GM18520 (cell line): ENCODE data around the gene COP1.
"Not testable (repeated sequence)": the region's sequence is repeated elsewhere in the genome, so short reads cannot be mapped to it uniquely, and the experiment has no call there.

ENCODE experiments used
- ATAC-seq: cut with Tn5 transposase; IDR thresholded peaks from one replicate; pipeline ENCODE4 v1.9.1; 2021; ENCODE audit not compliant: unreplicated experiment

Gene COP1

GRCh38 chr1:176206961-176207902, at the start of gene COP1:
TSS of gene COP1 (minus strand) at chr1:176207286. CDS start at chr1:176206978, 308 bp downstream.
- ATAC-seq = peak; percentile 80

- ATAC-seq = no peak
Measured at GRCh38 chr1:176252191-176252590, 45.1 kb upstream of the COP1 start.

GRCh38 chr1:176244851-176245250, 37.8 kb upstream of the COP1 start:
- ATAC-seq = no peak

GRCh38 chr1:176243746-176244145, 36.7 kb upstream of the COP1 start:
- no peak for ATAC-seq

- no peak for ATAC-seq
Measured at GRCh38 chr1:176241385-176242015, 34.4 kb upstream of the COP1 start.

GRCh38 chr1:176233657-176234056, 26.6 kb upstream of the COP1 start:
- ATAC-seq = not testable (repeated sequence)

GRCh38 chr1:176227579-176227978, 20.5 kb upstream of the COP1 start:
- no peak for ATAC-seq

- no peak for ATAC-seq
Measured at GRCh38 chr1:176225911-176226310, 18.8 kb upstream of the COP1 start.

GRCh38 chr1:176225479-176225875, 18.4 kb upstream of the COP1 start:
- ATAC-seq = no peak

- ATAC-seq = no peak
Measured at GRCh38 chr1:176222196-176222595, 15.1 kb upstream of the COP1 start.

GRCh38 chr1:176220100-176220689, 13.1 kb upstream of the COP1 start:
- no peak for ATAC-seq

- ATAC-seq = no peak
Measured at GRCh38 chr1:176217461-176218099, 10.5 kb upstream of the COP1 start.

GRCh38 chr1:176216031-176216430, 8.9 kb upstream of the COP1 start:
- no peak for ATAC-seq

GRCh38 chr1:176211396-176212165, 4.5 kb upstream of the COP1 start:
- no peak for ATAC-seq

- no peak for ATAC-seq
Measured at GRCh38 chr1:176208034-176208433, 948 bp upstream of the COP1 start.

- peak; percentile 15 for ATAC-seq
Measured at GRCh38 chr1:176206006-176206960, 803 bp downstream of the COP1 start.

GRCh38 chr1:176205332-176205914, 1.7 kb downstream of the COP1 start:
- no peak for ATAC-seq

- ATAC-seq = not testable (repeated sequence)
Measured at GRCh38 chr1:176204655-176205054, 2.4 kb downstream of the COP1 start.

- ATAC-seq = no peak
Measured at GRCh38 chr1:176203735-176204134, 3.4 kb downstream of the COP1 start.
